CD4-positive, alpha-beta T cell (primary cell): Measurements from ENCODE around the gene APLP2. TPM values are rescaled to one million over a fixed set of nuclear protein-coding genes. Genes with fewer than 3 reads are reported as not detected.

Experiments used
- ATAC-seq: fragments of 200-7000 bp; cut with Tn5 transposase; one replicate; pipeline ENCODE4 v1.10.0; 2022; ENCODE audit warnings: mild to moderate bottlenecking; ENCODE audit not compliant: poor library complexity
- CTCF ChIA-PET: fragments of 350-600 bp; sonication (Branson Sonifier 250); formaldehyde crosslinking; loops from one replicate; lab custom pipeline; 2021; ENCODE audit warnings: antibody characterized with exemption, inconsistent platforms; lab: Charles Lee
- POLR2A ChIA-PET: fragments of 350-600 bp; sonication (Branson Sonifier 250); formaldehyde crosslinking; loops from one replicate; lab custom pipeline; 2021; ENCODE audit warnings: antibody characterized with exemption, inconsistent platforms; lab: Charles Lee
- DNase-seq, 14 experiments: peaks; one replicate each; pipeline ENCODE4 v3.0.0-alpha.2; 2013 to 2020; ENCODE audit warnings: mixed read lengths in 2 of 14
- H3K27ac ChIP-seq, 2 donors: one replicate each; pipeline versions ENCODE4 v1.5.1 to v1.7.0; 2013; ENCODE audit warnings: low read length in 2 of 2, low read depth in 1 of 2, mild to moderate bottlenecking in 1 of 2
- H3K27me3 ChIP-seq, 2 experiments: 1 replicate in 1 of 2; 2 replicates in 1 of 2; pipeline versions ENCODE4 v1.6.1 to v1.7.0; 2013; ENCODE audit warnings: low read length in 2 of 2, control low read depth in 1 of 2, mild to moderate bottlenecking in 1 of 2, moderate library complexity in 1 of 2; ENCODE audit not compliant: insufficient read depth in 2 of 2, control insufficient read depth in 1 of 2
- H3K36me3 ChIP-seq: one replicate; pipeline ENCODE4 v1.6.1; 2013; ENCODE audit warnings: low read length, control low read depth; ENCODE audit not compliant: insufficient read depth
- H3K4me1 ChIP-seq: one replicate; pipeline ENCODE4 v1.6.1; 2013; ENCODE audit warnings: low read length, control low read depth; ENCODE audit not compliant: insufficient read depth
- H3K4me3 ChIP-seq: one replicate; pipeline ENCODE4 v1.5.1; 2013; ENCODE audit warnings: mild to moderate bottlenecking, low read length, moderate library complexity
- H3K9me3 ChIP-seq, 2 experiments: 1 replicate in 1 of 2; 2 replicates in 1 of 2; pipeline versions ENCODE4 v1.6.1 to v1.7.0; 2013; ENCODE audit warnings: low read length in 2 of 2, mild to moderate bottlenecking in 2 of 2, control low read depth in 1 of 2, moderate library complexity in 1 of 2; ENCODE audit not compliant: control insufficient read depth in 1 of 2, insufficient read depth in 1 of 2
- H3K27ac Mint-ChIP-seq: one replicate; pipeline ENCODE4 v1.8.0; 2020; ENCODE audit warnings: mixed read lengths
- H3K27me3 Mint-ChIP-seq: one replicate; pipeline ENCODE4 v1.8.0; 2021; ENCODE audit warnings: mixed read lengths
- H3K36me3 Mint-ChIP-seq: one replicate; pipeline ENCODE4 v1.8.0; 2021; ENCODE audit warnings: low read depth, mixed read lengths
- H3K4me1 Mint-ChIP-seq: one replicate; pipeline ENCODE4 v1.8.0; 2021; ENCODE audit warnings: low read depth, mixed read lengths
- H3K4me3 Mint-ChIP-seq: one replicate; pipeline ENCODE4 v1.8.0; 2020; ENCODE audit warnings: mild to moderate bottlenecking, mixed read lengths
- H3K9me3 Mint-ChIP-seq: one replicate; pipeline ENCODE4 v1.8.0; 2020; ENCODE audit warnings: mixed read lengths
- CTCF ChIP-seq: fragments of 200-600 bp; IDR thresholded peaks from one replicate; pipeline ENCODE4 v1.8.0; 2022; ENCODE audit warnings: antibody characterized with exemption, mild to moderate bottlenecking
- intact Hi-C, 2 experiments: fragments of 100-400 bp; cut with DNase I in 1 of 2; cut with micrococcal nuclease in 1 of 2; formaldehyde crosslinking; loops; one replicate each; pipeline versions ENCODE4 v1.15.1 to v1.9.0; 2023 to 2025; cut with DNase I, micrococcal nuclease
- total RNA-seq, 174 experiments: library from RNA in 2 of 174; stranded (reverse) in 2 of 174; gene quantifications; one replicate each; pipeline ENCODE4 v1.2.3 and lab custom pipeline; 2021 to 2026

The APLP2 gene
- total RNA-seq, 2 experiments from 2014 or later: 28.8 to 29.5 TPM

GRCh38 chr11:130118165-130118564 lies 48.5 kb downstream of the APLP2 start:
- Histone ChIP-seq H3K4me1 (peaks cover 34% of the 10 kb centered on the region), H3K4me3 (no peak overlapping the region), H3K27me3 (no peaks in the 10 kb centered on the region), H3K27ac (no peak overlapping the region), H3K36me3 (peaks cover 9% of the 10 kb centered on the region), H3K9me3 (no peaks in the 10 kb centered on the region)
- DNase-seq (no peak), ATAC-seq (no peak)
- ChIA-PET CTCF (interaction anchor here (1.4 kb wide), 1 partner anchor 14 kb away, joined by 3 read pairs; no protein-coding TSS in a partner anchor), POLR2A (no interaction called here)
- peaks cover 37% of the 10 kb centered on the region for H3K36me3 Mint-ChIP-seq
- no peak for TF ChIP-seq CTCF
- H3K27me3 Mint-ChIP-seq: no peaks in the 10 kb centered on the region
- H3K4me1 Mint-ChIP-seq: peaks cover 44% of the 10 kb centered on the region
- H3K27ac Mint-ChIP-seq: no peak overlapping the region
- intact Hi-C loops: no loop called here
- H3K9me3 Mint-ChIP-seq: no peaks in the 10 kb centered on the region
- no peak overlapping the region for H3K4me3 Mint-ChIP-seq

- ChIA-PET POLR2A (interaction anchor here (0.8 to 1.0 kb wide), 2 partner anchors 115 to 1274 kb away, joined by 4 to 5 read pairs; no protein-coding TSS in a partner anchor), CTCF (interaction anchor here (1.3 to 1.4 kb wide), 2 partner anchors 9 to 13 kb away, joined by 3 to 4 read pairs; no protein-coding TSS in a partner anchor)
- Mint-ChIP-seq H3K4me1 (peaks cover 44% of the 10 kb centered on the region), H3K27me3 (no peaks in the 10 kb centered on the region), H3K9me3 (no peaks in the 10 kb centered on the region), H3K36me3 (peaks cover 36% of the 10 kb centered on the region), H3K4me3 (peak overlapping the region; percentile 1), H3K27ac (no peak overlapping the region)
- TF ChIP-seq CTCF: no peak
- ATAC-seq (peak; percentile 74), DNase-seq (peak in 6 of 14 experiments; percentile 11 to 65 (median 40))
- Histone ChIP-seq H3K9me3 (no peaks in the 10 kb centered on the region), H3K4me1 (peaks cover 34% of the 10 kb centered on the region), H3K4me3 (no peak overlapping the region), H3K27me3 (no peaks in the 10 kb centered on the region), H3K36me3 (peaks cover 14% of the 10 kb centered on the region), H3K27ac (no peak overlapping the region)
- intact Hi-C loops: no loop called here
These were observed 49.1 kb downstream of the APLP2 start for GRCh38 chr11:130118636-130119387.

DNA sequence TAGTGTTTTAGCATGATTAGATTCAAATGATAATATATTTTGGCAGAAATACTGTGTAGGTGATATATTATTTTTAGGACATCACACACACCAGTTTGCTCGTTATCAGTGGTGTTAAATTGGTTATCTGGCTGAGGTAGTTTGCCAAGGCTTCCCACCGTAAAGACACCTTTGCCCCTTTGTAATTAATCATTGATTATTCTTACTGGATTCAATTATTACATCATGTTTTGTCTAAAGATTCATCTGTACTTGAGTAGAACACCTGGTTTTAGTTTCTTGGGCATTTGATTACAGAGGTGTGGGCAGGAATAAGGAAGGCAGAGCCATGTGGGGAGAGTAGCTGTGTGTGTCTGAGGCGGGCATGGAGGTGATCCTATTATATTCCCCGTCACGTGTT lies 50.4 kb downstream of the APLP2 start:
- CTCF ChIA-PET: interaction anchor here (0.8 kb wide), 1 partner anchor 12 kb away, joined by 5 read pairs; no protein-coding TSS in a partner anchor
- Mint-ChIP-seq H3K9me3 (no peaks in the 10 kb centered on the region), H3K27ac (no peak overlapping the region), H3K27me3 (no peaks in the 10 kb centered on the region), H3K36me3 (peaks cover 39% of the 10 kb centered on the region), H3K4me3 (no peak overlapping the region), H3K4me1 (peaks cover 44% of the 10 kb centered on the region)
- POLR2A ChIA-PET: interaction anchor here (0.8 to 1.0 kb wide), 2 partner anchors 117 to 1275 kb away, joined by 4 to 5 read pairs; no protein-coding TSS in a partner anchor
- no peak for ATAC-seq
- Histone ChIP-seq H3K27me3 (no peaks in the 10 kb centered on the region), H3K4me3 (no peak overlapping the region), H3K36me3 (peaks cover 18% of the 10 kb centered on the region), H3K27ac (no peak overlapping the region), H3K9me3 (no peaks in the 10 kb centered on the region), H3K4me1 (peaks cover 34% of the 10 kb centered on the region)
- TF ChIP-seq CTCF: no peak
- intact Hi-C loops: no loop called here
- DNase-seq: no peak
